GM12864 (cell line): ENCODE data around the gene TSPOAP1.

Source experiments
- DNase-seq: peaks from one replicate; pipeline ENCODE4 v3.0.0-alpha.2; 2011; ENCODE audit warnings: low read depth
- H3K4me3 ChIP-seq: 2 replicates; pipeline ENCODE4 v1.5.1; 2011; ENCODE audit warnings: mild to moderate bottlenecking, low read depth, low read length, control low read depth
- TF ChIP-seq, protein P1 (sequence below): IDR thresholded peaks from 2 replicates; pipeline ENCODE4 v1.5.1; 2011; ENCODE audit warnings: low read depth, mild to moderate bottlenecking, moderate library complexity, low read length, control low read depth, inconsistent platforms; ENCODE audit errors: missing control alignments

Gene TSPOAP1

DNA sequence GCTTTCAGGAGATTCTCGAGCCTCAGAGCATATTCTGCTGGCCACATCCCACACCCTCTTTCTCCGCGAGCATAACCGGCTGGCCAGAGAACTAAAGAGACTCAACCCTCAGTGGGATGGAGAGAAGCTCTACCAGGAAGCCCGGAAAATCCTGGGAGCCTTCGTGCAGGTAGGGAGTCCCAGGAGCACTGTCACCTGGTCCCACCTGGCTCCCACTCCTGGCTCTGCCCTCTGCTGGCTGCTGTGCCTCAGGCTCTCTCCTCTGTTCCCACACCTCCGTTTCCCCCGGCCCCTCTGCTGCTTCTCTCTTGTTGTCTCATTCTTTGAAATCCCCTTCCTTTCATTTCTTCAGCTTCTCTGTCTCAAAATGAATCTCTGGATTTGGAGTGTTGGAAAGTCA lies 73.8 kb downstream of the TSPOAP1 start:
- DNase-seq = no peak
- H3K4me3 ChIP-seq = no peak overlapping the region
- TF ChIP-seq, protein P1, sequence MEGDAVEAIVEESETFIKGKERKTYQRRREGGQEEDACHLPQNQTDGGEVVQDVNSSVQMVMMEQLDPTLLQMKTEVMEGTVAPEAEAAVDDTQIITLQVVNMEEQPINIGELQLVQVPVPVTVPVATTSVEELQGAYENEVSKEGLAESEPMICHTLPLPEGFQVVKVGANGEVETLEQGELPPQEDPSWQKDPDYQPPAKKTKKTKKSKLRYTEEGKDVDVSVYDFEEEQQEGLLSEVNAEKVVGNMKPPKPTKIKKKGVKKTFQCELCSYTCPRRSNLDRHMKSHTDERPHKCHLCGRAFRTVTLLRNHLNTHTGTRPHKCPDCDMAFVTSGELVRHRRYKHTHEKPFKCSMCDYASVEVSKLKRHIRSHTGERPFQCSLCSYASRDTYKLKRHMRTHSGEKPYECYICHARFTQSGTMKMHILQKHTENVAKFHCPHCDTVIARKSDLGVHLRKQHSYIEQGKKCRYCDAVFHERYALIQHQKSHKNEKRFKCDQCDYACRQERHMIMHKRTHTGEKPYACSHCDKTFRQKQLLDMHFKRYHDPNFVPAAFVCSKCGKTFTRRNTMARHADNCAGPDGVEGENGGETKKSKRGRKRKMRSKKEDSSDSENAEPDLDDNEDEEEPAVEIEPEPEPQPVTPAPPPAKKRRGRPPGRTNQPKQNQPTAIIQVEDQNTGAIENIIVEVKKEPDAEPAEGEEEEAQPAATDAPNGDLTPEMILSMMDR = peak; percentile 33

DNA sequence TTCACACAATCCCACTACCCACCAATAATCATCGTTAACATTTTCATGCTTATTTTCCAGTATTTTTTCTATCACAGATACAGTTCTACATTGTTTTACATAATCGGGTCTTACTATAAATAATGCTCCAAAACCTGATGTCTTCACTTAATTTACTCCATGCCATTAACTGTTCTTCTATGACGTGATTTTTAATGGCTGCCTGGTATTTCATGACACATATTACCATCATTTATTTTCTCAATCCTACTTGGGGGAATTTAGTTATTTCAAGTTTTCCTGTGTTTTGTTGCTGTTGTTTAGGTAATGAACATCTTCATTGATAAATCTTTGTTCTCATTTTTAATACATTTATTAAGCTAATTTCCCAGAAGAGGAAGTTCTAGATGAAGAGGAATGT lies 75.5 kb downstream of the TSPOAP1 start:
- TF ChIP-seq, protein P1 = no peak
- no peak for DNase-seq
- H3K4me3 ChIP-seq = no peak overlapping the region

DNA sequence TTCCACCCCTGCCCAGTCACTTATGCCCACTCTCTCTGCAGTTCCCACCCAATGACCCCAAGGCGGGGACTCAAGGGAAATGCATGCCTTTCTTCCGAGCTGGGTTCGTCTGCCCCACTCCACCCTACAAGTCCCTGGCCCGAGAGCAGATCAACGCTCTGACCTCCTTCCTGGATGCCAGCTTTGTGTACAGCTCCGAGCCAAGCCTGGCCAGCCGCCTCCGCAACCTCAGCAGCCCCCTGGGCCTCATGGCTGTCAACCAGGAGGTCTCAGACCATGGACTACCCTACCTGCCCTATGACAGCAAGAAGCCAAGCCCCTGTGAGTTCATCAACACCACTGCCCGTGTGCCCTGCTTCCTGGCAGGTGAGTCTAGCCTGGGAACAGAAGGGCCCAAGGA lies 76.5 kb downstream of the TSPOAP1 start:
- H3K4me3 ChIP-seq = no peak overlapping the region
- TF ChIP-seq, protein P1 = no peak

More for the DNA sequence above, 76.5 kb downstream of the TSPOAP1 start:
- no peak for DNase-seq
